ENCODE data around the gene HSP90AB1. TPM values are rescaled to one million over a fixed set of nuclear protein-coding genes. Genes with fewer than 3 reads are reported as not detected.

The HSP90AB1 gene
- total and polyA plus RNA-seq, 9 of the 15 experiments (the other 6 are each of a cell fraction or from before 2014, with no cell fraction given), result 1,780 to 3,358 (median 2,262) TPM

DNA sequence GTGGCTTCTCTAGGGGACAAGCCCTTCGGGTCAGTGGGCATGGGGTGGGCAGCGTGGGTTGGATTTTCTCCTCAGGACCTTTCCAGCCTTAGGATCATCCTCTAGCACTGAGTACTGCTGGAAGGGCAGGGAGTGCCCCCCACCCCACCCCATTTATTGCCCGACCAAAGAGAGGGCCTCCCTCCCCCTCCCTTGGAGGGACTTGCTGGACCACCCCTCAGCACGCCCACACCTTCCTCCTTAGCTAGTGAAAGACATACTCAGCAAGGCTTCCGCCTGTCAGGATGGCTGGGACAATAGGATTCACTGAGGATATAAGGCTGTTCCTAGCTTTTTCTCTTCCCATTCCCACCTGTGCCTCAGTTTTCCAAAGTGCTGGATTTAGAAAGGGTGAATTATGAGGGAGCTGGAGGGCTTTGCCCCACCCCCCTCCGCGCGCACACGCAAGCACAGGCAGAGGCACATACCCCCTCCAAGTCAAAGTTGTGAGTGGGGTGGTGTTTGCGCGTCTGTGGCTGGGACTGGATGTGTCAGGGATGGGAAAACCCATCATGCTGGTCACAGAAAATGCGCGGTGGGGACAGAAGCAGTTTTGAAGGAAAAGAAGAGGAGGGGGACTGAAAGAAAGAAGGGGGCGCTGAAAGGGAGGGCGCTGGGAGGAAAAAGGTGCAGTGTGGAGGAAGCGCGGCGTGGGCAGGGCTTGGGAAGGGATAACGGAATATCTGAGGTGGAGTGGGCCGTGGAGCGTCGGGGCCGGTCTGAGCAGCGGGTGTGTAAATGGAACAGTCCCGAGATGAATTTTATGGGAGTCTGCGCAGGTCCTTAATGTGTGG is 24.2 kb upstream of the HSP90AB1 start:
- Histone ChIP-seq H3K9ac (ENCODE audit: insufficient read depth in 1 of 2, low read depth in 2 of 2, low read length in 2 of 2) (peak overlapping the region; percentile 50 to 89), H4K20me1 (replicated peaks; ENCODE audit: control insufficient read depth, insufficient read depth, low read length) (peaks cover 3% of the 10 kb centered on the region; the same call in 1 of the 2 replicates), H3K9me1 (ENCODE audit: control insufficient read depth, insufficient read depth, low read length) (peaks cover 6% of the 10 kb centered on the region), H3K4me3 (peak overlapping the region; percentile 54), H3K36me3 (ENCODE audit: control insufficient read depth, insufficient read depth, low read length) (peaks cover 9% of the 10 kb centered on the region), H3K9me3 (replicated peaks; ENCODE audit: control insufficient read depth, insufficient read depth, low read depth, low read length) (no peaks in the 10 kb centered on the region), H3K27me3 (ENCODE audit: control insufficient read depth in 2 of 2, insufficient read depth in 2 of 2, low read length in 2 of 2) (no peaks in the 10 kb centered on the region), H3K27ac (ENCODE audit: extremely low read depth, low read depth, low read length) (peak overlapping the region; percentile 14; the same call in 2 of the 3 replicates), H3K4me2 (ENCODE audit: insufficient read depth, low read length) (peak overlapping the region; percentile 86), H3K4me1 (replicated peaks in 1 of 2; ENCODE audit: control insufficient read depth in 2 of 2, insufficient read depth in 2 of 2, low read length in 2 of 2) (peaks cover 78 to 89% of the 10 kb centered on the region in 2 experiments), H3K79me2 (ENCODE audit: control insufficient read depth, insufficient read depth, low read length) (peaks cover 47% of the 10 kb centered on the region), H2AFZ (ENCODE audit: low read depth, low read length) (peak overlapping the region; percentile 92)
- intact Hi-C loops (cut with micrococcal nuclease) (loop anchor here (10.0 kb wide), 1 partner anchor 588 kb away; the partner anchor contains the start of gene MAD2L1BP), in situ Hi-C loops (cut with MboI) (no loop called here)
- no peak for ATAC-seq
- FAIRE-seq, result no peak
- WGBS (ENCODE audit: insufficient coverage, low coverage, missing lambda C conversion rate), result 33% methylated on average over 26 of the region's 26 CpGs
- ChIA-PET CTCF (ENCODE audit: low intra/inter-chr PET ratio) (interaction anchor here (1.9 kb wide), 1 partner anchor 50 kb away, joined by 5 read pairs; no protein-coding TSS in a partner anchor), POLR2A (interaction anchor here (1.1 to 6.8 kb wide), 4 partner anchors 13 to 61 kb away, joined by 3 to 104 read pairs (median 33); partner anchors contain the start of gene HSP90AB1)
- DNase-seq (ENCODE audit: extremely low read depth in 1 of 4, low spot score in 3 of 4), result no peak
- BruUV-seq (replicated peaks), result no TSS peak
- TF ChIP-seq MAFF (IDR thresholded peaks at IDR 0.05; ENCODE audit: low read length) (no peak), NRF1 (conservative IDR thresholded peaks at IDR 0.05 in 1 of 2, IDR thresholded peaks at IDR 0.05 in 1 of 2) (peak; percentile 73 to 77), KDM2B (CRISPR knock-in tag; IDR thresholded peaks at IDR 0.05) (peak; percentile 7; the same call in 1 of the 2 replicates), ARID1B (IDR thresholded peaks at IDR 0.05) (no peak), ZNF324 (CRISPR knock-in tag; IDR thresholded peaks at IDR 0.05) (no peak), HDAC2 (IDR thresholded peaks at IDR 0.05) (peak; percentile 41; the same call in 1 of the 2 replicates), MEF2D (tag; conservative IDR thresholded peaks at IDR 0.05; ENCODE audit: low read depth) (0 out of 2 replicates have a peak, but pooled peaks have one; percentile 22), FOXK2 (conservative IDR thresholded peaks at IDR 0.05 in 1 of 2, IDR thresholded peaks at IDR 0.05 in 1 of 2; ENCODE audit: low read depth in 2 of 2) (peak in 1 of 2 experiments; percentile 54; a peak in 1 of 4 replicates)
- TF ChIP-seq, protein P1, sequence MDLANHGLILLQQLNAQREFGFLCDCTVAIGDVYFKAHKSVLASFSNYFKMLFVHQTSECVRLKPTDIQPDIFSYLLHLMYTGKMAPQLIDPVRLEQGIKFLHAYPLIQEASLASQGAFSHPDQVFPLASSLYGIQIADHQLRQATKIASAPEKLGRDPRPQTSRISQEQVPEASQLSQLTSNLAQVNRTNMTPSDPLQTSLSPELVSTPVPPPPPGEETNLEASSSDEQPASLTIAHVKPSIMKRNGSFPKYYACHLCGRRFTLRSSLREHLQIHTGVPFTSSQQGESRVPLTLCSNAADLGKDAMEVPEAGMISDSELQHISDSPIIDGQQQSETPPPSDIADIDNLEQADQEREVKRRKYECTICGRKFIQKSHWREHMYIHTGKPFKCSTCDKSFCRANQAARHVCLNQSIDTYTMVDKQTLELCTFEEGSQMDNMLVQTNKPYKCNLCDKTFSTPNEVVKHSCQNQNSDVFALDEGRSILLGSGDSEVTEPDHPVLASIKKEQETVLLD (IDR thresholded peaks at IDR 0.05), result peak; percentile 71; the same call in 1 of the 2 replicates
- TF ChIP-seq, protein P2, sequence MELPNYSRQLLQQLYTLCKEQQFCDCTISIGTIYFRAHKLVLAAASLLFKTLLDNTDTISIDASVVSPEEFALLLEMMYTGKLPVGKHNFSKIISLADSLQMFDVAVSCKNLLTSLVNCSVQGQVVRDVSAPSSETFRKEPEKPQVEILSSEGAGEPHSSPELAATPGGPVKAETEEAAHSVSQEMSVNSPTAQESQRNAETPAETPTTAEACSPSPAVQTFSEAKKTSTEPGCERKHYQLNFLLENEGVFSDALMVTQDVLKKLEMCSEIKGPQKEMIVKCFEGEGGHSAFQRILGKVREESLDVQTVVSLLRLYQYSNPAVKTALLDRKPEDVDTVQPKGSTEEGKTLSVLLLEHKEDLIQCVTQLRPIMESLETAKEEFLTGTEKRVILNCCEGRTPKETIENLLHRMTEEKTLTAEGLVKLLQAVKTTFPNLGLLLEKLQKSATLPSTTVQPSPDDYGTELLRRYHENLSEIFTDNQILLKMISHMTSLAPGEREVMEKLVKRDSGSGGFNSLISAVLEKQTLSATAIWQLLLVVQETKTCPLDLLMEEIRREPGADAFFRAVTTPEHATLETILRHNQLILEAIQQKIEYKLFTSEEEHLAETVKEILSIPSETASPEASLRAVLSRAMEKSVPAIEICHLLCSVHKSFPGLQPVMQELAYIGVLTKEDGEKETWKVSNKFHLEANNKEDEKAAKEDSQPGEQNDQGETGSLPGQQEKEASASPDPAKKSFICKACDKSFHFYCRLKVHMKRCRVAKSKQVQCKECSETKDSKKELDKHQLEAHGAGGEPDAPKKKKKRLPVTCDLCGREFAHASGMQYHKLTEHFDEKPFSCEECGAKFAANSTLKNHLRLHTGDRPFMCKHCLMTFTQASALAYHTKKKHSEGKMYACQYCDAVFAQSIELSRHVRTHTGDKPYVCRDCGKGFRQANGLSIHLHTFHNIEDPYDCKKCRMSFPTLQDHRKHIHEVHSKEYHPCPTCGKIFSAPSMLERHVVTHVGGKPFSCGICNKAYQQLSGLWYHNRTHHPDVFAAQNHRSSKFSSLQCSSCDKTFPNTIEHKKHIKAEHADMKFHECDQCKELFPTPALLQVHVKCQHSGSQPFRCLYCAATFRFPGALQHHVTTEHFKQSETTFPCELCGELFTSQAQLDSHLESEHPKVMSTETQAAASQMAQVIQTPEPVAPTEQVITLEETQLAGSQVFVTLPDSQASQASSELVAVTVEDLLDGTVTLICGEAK (IDR thresholded peaks at IDR 0.05), result 0 out of 2 replicates have a peak, but pooled peaks have one; percentile 41
- TF ChIP-seq, protein P2 (CRISPR knock-in tag; IDR thresholded peaks at IDR 0.05), result no peak

Measured in K562 (cell line).